Fibroblast of gingiva (primary cell): Measurements from ENCODE around the gene UBC.
A peak's percentile ranks its signal among the peaks of the same experiment; 100 is the strongest.

ENCODE experiments used
- DNase-seq: peaks from one replicate; pipeline ENCODE4 v3.0.0-alpha.2; 2011; ENCODE audit warnings: low read depth

UBC gene

GRCh38 chr12:124864326-124864752 lies 50.1 kb downstream of the UBC start:
- no peak for DNase-seq

GRCh38 chr12:124863416-124864325 lies 50.8 kb downstream of the UBC start, which contains the start of gene SCARB1:
SCARB1 (minus strand) TSS chr12:124863864; CDS start chr12:124863720, 144 bp downstream.
- peak; percentile 74 for DNase-seq

GRCh38 chr12:124862768-124863415 lies 51.6 kb downstream of the UBC start:
- DNase-seq: no peak

GRCh38 chr12:124861898-124862676 lies 52.4 kb downstream of the UBC start:
- no peak for DNase-seq
